ENCODE data around the gene RBMY1D.
"Not testable (repeated sequence)": the region's sequence is repeated elsewhere in the genome, so short reads cannot be mapped to it uniquely, and the experiment has no call there.

Gene RBMY1D

GRCh38 chrY:21894426-21894825 is at the start of gene RBMY1D:
Gene RBMY1D, minus strand, starts transcription at chrY:21894526. Its CDS starts 2,013 bp downstream, at chrY:21892513.
- DNase-seq, result not testable (repeated sequence)

GRCh38 chrY:21917932-21918331 is 23.6 kb upstream of the RBMY1D start, which contains the start of gene RBMY1E:
Gene RBMY1E, minus strand, starts transcription at chrY:21918032. Its CDS starts 1,978 bp downstream, at chrY:21916054.
- not testable (repeated sequence) for DNase-seq

- DNase-seq, result not testable (repeated sequence)
Measured at GRCh38 chrY:21869407-21870076, 24.8 kb downstream of the RBMY1D start.

GRCh38 chrY:21845481-21845880 is 48.8 kb downstream of the RBMY1D start:
- no peak for DNase-seq

- DNase-seq, result no peak
Measured at GRCh38 chrY:21842090-21842489, 52.2 kb downstream of the RBMY1D start.

GRCh38 chrY:21839489-21839888 is 54.8 kb downstream of the RBMY1D start:
- DNase-seq, result no peak

GRCh38 chrY:21836343-21836742 is 58.0 kb downstream of the RBMY1D start:
- DNase-seq, result no peak

- no peak for DNase-seq
Measured at GRCh38 chrY:21835052-21835451, 59.3 kb downstream of the RBMY1D start.

All from OCI-M1 (cell line).